GM04504 (cell line): ENCODE results near the gene BBC3.

Source experiments
- DNase-seq: peaks from one replicate; pipeline ENCODE4 v3.0.0-alpha.2; 2012; ENCODE audit warnings: low read depth

The BBC3 gene

DNA sequence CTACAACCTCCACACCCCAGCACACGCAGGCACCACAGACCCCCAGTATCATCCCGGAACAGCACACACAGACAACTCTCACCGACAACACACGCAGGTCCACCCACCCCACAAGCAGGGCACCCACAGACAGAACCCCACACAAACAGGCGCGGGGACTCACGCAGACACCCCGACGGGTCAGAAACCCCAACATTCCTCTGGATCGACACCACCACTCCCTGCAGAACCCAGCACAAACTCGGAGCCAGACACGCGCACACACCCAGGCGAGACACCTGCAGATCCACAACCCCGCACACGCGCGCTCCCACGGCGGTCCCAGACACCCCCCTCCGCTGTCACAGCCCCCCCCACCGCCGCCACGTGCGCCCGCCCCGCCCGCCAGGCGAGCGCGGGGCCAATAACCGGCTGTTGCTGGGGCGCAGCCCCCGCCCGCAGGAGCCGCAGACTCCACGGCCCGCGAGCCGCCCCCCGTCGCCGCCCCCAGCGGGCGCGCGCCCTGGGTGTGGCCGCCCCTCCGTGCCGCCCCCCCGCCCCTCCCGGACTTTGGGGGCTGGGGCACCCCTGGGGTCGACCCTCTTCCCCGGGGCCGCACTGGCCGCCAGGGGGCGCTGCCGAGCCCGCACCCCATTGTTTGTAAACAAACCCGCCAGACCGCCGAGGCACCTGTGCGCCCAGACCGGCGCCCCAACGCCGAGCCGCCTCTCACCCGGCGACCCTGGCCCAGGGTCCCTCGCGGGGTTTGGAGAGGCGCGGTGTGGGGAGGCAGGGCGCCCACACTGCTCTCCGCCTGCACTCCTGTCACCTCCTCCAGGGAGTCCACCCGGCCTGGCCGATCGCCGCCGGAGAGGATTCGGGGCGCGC lies 712 bp downstream of the BBC3 start:
- DNase-seq = no peak

DNA sequence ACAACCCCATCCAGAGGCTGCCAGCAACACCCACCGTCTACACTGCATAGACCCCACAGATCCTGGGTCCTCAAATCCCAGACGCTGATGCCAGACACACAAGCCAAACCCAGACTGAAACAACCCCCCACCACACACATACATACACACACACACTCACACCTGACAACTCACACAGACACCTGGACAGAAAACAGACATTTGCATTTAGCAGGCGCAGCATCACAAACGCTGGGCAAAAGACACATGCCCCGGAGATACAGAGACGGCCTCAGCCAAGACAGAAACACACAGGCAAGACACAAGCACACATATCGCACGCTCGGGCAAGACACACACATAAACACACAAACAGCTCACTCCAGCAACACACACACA lies 1.3 kb downstream of the BBC3 start:
- no peak for DNase-seq

DNA sequence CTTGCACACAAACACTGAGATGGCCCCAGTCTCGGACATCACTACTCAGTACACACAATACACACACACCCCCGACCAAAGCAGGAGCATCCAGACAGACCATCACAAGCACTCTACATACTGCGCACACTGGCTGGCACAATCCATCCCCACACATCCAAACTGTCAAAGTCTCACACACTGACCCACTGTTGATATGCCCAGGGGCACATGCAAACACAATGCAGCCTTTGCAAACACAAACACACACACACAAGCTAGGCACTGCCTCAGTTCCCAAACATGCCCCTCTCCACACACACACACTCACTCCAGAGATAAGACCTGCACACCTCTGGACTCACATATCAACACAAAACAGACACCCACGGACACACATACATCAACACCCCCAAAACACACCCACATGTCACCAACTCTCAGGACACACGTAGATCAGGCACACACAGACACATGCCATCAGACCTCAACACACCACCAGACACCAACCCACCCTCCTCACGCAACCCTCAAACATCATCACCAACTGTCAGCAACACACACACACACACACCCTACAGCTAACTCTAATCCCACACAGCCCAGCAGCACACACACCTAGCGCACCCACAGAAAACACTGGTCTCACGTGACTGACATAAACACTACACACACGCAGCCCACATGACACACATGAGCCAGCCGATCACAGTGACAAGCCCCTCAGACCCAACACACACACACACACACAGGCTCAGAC lies 1.9 kb downstream of the BBC3 start:
- no peak for DNase-seq

DNA sequence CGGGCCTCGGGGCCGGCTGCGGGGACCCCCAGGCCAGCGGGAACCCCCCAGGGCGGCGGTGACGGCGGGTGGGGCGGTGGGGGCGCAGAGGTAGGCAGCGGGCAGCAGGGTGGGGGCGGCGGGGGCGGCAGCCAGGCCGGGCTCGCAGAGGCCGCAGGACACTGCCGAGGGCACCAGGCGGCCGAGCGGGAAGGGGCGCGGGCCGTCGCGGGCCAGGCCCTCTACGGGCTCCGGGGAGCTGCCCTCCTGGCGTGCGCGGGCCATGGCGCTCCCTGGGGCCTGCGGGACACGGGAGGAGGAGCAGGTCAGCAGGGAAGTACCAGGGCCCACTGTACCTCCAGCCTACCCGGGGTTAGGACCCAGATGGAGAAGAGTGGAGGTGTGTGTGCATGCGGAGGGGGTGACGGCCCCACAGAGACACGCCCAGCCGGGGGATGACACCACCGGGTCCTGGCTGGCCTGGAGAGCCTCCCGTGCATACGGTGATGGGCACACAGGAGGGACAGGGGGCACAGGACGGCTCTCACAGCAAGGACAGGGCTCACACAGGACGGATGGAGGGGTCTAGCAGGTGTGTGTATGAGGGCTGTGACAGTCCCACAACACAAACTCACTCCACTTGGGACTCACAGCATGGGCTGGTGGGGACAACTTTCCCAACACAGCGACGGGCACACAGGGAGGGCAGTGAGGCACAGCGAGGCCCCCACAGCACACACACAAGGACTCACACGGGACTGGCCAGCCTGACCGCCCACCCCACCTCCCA lies 2.6 kb downstream of the BBC3 start:
- DNase-seq = no peak

DNA sequence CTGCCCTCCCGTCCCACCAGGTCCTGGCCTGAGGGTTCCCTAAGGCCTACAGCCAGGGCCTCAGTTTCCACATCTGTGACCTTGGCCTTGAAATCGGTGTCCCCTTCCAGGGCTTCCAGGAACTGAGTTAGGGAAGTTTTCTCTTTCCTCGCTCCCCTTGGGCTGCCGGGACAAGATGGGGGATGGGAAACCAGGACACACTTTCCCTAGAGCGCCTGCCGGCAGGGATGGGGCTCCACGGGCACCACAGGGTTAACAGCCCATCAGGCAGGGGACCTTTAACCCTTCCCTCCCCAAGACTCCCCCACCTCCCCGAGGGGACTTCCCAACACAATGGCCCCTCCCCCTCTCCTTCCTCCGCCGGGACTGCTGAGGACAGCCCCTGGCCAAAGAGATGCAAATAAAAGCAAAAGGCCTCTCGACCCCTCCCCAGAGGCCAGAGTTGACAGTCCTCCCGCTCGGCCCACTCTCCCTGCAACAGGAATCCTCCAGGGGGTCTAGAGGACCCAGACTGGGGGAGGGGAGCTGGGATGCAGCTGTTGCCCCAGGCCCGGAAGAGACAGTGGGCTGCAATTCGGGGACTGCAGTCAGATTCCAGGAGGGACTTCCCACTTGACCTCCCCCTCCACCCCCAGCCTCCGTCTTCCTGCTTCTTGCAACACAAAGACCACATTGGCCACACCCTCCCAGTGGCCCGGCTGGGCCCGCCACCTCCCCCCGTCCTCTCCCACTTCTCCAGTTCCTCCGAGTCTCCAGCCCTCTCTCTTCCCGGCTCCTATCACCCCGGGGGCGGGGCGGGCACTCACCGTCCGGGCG lies 3.4 kb downstream of the BBC3 start:
- DNase-seq = peak; percentile 84

DNA sequence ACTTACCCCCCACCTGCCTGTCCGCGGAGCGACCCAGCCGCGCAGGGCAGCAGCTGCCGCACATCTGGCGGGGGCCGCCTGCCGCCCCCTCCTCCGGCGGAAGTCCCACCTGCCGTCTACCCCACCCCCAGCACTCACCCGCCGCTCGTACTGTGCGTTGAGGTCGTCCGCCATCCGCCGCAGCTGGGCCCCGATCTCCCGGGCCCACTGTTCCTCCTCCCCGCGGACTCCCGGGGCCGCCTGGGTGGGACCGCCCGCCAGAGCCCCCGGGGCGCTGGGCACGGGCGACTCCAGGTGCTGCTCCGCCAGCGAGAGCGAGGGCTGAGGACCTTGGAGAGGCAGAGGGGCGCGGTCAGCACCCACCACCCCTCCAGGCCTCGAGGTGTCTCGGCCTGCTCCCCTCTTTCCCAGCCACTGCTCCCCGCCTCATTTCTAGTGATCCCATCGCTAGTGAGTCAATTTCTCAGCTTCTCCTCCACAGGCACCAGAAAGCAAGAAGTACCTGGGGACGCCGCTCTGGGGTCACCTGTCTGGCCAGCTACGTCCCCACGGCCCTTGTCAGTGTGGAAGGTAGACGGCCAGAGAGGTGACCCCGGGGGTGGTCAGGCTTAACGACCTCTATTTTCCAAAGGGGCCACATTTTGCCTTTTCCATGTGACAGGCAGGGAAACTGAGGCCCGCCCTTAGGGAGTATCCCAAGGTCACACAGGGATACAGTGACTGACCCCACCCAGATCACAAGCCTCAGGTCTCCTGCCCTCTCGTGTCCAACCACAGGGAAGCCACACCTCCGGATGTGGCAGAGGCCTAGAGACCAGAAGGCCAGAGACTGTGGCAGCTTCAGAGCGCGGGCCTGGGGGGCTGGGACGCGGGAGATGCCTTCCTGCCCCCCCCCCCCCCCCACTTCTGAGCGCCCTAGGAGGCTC lies 4.3 kb downstream of the BBC3 start:
- no peak for DNase-seq

DNA sequence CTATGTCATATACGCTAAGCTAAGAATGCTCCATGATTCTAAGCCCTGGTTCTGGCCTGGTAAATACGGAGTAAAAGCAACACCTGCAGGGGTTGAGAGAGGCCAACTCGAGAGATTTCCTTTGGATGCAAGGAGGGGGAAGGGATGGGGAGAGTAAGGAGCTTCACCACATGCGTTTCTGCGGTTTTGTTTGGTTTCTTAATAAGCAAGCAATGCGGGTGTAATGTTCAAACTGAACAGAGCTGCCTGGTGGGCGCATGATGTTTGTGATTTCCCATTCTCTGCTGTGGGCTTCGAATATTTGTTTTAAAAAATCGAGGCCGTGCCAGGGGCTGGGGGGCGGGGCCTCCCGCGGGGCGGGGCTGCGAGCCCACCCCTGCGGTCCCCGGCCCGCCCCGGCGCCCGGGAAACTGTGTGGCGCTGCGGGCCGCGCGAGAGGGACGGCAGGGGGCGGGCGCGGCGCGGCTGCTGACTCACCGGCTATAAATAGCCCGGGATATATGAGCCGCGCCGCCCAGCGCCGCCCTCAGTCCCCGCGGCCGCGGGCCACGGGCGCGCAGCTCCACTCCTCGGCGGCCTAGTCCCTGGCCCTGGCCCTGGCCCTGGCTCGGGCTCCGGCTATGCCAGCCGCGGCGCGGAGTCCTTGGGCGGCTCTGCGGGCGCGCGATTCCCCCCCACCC lies 5.1 kb downstream of the BBC3 start:
- DNase-seq = no peak

DNA sequence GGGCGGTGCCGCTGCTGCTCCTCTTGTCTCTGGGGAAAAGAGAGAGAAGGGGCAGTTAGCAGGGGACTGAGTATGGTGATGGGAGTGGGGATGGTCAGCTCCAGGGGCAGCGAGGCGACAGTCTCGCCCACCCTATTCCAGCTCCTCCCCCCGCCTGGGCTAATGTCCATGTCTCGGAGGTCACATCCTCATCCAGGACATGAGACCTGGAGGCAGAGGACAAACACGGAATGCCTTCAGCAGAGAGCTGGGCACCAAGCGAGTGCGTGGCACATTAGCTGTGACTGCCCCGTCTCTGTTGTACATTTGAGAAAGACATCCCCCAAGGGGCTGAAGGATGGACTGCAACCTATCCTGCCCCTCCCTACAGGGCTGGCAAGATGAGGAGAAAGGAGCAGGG lies 9.1 kb downstream of the BBC3 start:
- DNase-seq = no peak

DNA sequence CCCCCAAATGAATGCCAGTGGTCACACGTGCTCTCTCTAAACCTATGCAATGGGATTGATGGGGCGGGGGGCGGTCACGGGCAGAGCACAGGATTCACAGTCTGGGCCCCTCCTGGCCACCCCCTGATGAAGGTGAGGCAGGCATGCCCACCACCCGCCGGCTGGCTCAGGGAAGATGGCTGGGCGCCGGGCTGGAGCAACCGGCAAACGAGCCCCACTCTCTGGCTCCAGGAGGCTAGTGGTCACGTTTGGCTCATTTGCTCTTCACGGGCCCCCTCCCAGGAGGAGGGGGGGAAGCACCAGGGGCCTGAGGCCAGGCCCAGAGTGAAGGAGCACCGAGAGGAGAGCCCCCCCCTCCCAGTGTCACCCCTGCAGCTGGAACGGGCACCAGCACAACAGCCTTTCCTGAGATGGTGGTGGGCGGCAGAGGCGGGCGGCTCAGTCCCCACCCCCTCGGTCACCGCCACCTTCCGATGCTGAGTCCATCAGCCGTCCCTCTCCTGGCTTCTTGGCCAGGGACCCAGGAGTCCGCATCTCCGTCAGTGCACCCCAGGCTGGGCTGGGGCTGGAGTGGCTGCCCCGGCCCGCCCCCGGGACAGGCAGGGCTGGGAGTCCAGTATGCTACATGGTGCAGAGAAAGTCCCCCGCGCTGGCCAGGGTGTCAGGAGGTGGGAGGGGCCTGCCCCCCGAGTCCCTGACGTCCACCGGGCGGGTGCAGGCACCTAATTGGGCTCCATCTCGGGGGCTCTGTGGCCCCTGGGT lies 9.7 kb downstream of the BBC3 start:
- no peak for DNase-seq

DNA sequence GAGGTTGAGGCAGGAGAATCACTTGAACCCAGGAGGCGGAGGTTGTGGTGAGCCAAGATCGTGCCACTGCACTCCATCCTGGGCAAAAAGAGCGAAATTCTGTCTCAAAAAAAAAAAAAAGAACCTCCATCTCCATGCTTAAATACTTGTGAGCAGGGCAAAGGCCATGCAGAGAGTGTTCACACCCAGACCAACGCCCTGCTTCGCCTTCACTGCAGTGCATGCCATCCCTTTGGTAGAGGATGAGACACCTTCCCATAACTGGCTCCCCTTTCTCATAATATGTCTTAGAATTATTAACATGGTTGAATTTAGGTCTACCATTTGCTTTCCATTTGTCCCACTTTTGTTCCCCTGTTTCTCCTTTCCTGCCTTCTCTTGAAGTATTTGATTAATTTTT lies 15.4 kb downstream of the BBC3 start:
- DNase-seq = no peak

DNA sequence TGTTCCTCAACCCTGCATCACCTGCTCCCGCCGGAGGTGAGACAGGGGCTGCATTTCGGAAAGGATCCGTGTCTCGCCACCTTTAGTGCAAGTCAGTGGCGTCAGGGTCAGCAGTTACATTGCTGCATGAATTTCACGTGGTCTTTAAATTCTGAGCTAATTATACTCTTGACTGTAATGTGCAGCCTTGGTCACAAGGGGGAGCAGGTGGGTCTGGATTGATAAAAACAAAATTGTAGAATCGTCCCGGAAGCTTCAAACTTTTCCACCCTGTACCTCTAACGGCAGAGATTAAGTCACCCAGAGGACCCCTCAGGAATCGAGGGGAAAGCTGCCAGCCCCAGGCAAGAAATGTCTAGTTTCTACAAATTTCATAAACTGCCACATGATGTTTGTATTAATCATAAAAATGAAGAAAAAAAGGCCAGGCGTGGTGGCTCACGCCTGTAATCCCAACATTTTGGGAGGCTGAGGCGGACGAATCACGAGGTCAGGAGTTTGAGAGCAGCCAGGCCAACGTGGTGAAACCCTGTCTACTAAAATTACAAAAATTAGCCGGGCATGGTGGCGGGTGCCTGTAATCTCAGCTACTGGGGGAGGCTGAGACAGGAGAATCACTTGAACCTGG lies 20.2 kb downstream of the BBC3 start:
- peak; percentile 72 for DNase-seq

DNA sequence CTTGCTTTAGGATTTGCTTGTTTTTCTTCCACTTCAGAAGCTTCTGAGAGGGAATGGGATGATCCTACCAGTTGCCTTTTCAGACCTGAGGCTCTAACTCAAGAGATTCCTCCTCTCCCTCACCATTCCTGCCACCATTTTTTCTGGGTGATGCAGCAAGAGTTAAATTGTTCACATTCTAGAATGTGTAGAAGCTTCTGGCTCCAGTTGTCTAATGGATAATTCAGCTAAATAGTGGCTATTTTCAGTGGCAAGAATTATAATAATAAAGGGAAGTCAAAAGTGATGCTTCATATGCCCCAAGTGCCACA lies 20.9 kb downstream of the BBC3 start:
- DNase-seq = no peak

DNA sequence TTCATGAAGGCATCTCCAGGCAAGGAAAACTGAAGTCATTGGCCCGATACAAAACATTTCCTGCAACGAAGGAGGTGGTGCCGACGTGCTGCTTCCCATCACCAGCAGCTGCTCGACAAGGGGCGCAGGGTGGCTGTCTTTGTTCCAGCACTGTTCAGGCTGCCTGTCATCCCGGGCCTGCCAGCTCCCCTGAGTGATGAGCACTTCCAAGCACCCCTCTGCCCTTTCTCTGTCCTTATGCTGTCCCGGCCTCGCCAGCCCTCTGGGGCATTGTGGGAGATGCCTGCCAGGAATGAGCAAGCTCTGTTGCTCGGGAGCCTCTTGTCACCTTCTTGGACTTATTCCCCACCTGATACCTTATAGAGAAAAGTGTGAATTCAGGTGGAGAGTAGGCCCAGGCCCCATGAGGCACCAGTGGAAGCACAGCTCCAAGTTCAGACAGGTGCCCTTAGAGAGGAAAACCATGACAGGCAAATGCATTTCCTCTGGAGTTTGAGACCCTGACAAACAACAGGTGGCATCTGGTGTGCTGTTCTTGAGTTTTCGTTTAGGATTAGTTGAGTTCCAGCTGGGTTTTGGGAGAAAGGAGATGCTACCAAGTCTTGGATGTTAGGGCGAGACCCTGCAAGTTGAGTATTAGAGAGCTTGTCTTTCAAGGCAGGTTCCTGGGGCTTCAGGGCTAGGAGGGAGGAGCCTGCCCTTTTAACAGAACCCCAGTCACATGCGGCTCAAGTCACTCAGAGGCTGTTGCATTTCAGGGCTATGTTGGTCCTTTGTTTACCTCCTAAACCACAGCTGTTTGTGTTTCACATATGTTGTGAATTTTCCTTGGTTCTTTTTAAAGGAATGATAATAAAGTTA lies 21.4 kb downstream of the BBC3 start:
- no peak for DNase-seq

DNA sequence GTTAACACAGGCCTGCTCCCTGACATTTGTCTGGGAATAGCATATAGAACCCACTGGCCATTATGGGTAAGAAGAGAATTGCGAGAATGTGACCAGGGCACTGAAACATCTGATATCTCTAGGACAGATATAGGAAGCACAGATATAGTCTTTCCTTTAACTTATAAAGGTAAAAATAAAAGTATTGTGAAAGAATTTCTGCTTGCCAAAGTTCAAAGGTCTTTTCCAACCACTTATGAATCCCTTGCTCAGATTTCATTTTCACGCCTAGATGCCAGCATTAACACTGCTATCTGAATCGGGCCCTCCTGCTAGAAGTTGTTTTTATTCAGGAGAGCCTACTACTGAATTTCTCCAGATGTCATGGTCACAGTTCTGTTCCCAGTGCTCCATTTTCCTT lies 27.7 kb downstream of the BBC3 start:
- no peak for DNase-seq

DNA sequence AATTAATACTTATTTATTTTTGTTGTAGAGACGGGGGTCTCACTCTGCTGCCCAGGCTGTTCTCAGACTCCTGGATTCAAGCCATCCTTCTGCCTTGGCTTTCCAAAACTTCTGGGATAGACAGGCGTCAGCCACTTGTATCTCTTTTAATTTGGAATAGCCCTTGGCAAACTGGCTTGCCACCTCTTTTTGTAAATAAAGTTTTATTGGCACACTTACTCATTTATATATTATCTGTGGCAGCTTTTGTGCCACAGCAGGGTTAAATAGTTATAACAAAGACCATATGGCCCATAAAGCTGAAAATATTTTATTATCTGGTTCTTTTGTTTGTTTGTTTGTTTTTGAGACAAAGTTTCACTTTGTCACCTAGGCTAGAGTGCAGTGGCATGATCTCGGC lies 30.5 kb downstream of the BBC3 start:
- DNase-seq = no peak

DNA sequence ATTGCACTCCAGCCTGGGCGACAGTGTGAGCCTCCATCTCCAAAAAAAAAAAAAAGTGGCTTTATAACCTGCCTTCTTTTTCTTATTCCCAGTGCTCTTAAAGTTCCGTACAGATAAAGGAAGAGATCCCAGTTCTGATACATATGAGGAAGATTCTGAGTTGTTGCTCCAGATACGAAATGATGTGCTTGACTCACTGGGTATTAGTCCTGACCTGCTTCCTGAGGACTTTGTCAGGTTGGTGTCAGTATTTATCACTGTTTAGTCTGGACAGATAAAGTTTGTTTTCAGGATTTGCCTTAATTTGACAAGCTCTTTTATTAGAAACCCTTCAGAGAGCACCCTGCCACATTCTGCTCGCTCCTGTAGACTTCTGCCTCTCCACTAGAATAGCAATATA lies 33.9 kb downstream of the BBC3 start:
- DNase-seq = no peak

DNA sequence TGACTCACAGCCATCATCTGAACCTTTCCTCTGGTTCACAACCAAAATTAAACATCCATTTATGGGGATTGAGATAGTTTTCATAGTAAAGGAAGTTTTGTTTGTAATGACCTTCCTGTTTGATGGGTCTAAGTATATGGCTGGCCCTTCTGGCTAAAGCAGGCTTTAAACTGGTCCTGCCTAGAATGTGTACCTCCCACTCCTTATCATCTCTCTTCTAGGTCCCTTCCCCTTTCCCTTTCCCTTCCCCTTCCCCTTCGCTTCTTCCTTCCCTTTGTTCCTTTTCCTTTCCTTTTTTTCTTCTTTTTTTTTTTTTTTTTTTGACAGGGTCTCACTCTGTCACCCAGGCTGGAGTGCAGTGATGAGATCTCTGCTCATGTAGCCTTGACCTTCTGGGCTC lies 35.6 kb downstream of the BBC3 start:
- no peak for DNase-seq

DNA sequence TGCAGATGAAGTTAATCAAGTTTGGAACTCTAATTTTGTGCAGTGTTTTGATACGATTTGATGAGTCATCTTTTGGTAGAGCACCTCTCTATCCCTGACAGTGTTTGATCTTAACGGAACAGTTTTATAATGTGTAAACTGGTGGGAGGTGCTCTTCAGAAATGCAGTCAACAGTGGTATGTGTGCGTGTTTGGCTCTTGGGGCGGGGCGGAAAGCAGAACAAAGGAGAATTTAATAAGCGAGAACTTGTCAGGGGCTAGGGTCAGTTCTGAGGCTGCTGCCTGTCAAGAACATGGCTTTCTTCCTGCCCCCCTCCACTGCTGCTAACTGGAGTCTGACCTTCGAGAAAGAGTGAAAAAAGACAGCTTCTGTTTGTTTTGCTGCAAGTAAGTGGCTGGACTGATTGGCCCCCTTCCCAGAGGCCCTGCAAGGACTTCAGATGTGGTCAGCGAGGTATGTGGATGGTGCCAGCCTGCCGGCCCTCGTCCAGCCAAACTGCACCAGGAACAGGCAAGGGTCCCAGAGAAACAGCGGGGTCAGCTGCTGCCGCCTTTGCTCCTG lies 40.8 kb downstream of the BBC3 start:
- peak; percentile 38 for DNase-seq
